Fibroblast of lung (primary cell): ENCODE measurements around the gene DDX25. TPM values are rescaled to one million over a fixed set of nuclear protein-coding genes. Genes with fewer than 3 reads are reported as not detected.
"Not testable (repeated sequence)": the region's sequence is repeated elsewhere in the genome, so short reads cannot be mapped to it uniquely, and the experiment has no call there.

ENCODE experiments used
- DNase-seq, 2 donors: peaks; one replicate each; pipeline versions ENCODE4 v3.0.0 to v3.0.0-alpha.2; 2010; ENCODE audit warnings: low read depth in 2 of 2
- H2AFZ ChIP-seq: 2 replicates; pipeline ENCODE4 v1.5.1; 2012; ENCODE audit warnings: low read length, control low read depth, inconsistent platforms
- H3K27ac ChIP-seq: 2 replicates; pipeline ENCODE4 v1.5.1; 2011; ENCODE audit warnings: low read length, control low read depth; ENCODE audit not compliant: insufficient read depth
- H3K27me3 ChIP-seq: 2 replicates; pipeline ENCODE4 v1.5.1; 2011; ENCODE audit warnings: mild to moderate bottlenecking, low read length; ENCODE audit not compliant: control insufficient read depth, insufficient read depth
- H3K36me3 ChIP-seq: 2 replicates; pipeline ENCODE4 v1.5.1; 2011; ENCODE audit warnings: low read length; ENCODE audit not compliant: control insufficient read depth, insufficient read depth
- H3K4me1 ChIP-seq: 2 replicates; pipeline ENCODE4 v1.5.1; 2011; ENCODE audit warnings: low read length; ENCODE audit not compliant: control insufficient read depth, insufficient read depth; ENCODE audit errors: extremely low read depth
- H3K4me2 ChIP-seq: 2 replicates; pipeline ENCODE4 v1.5.1; 2011; ENCODE audit warnings: low read length, control low read depth; ENCODE audit not compliant: insufficient read depth; ENCODE audit errors: extremely low read depth
- H3K4me3 ChIP-seq, 4 experiments: fragments of 200-600 bp in 1 of 4; sonication (generic) in 1 of 4; replicated peaks in 1 of 4; 2 replicates each; pipeline ENCODE4 v1.5.1; 2011 to 2016; ENCODE audit warnings: low read length in 4 of 4, low read depth in 3 of 4, mild to moderate bottlenecking in 3 of 4, control low read depth in 2 of 4, inconsistent platforms in 1 of 4, mixed read lengths in 1 of 4; ENCODE audit not compliant: insufficient read depth in 1 of 4; ENCODE audit errors: control extremely low read depth in 1 of 4
- H3K79me2 ChIP-seq: 2 replicates; pipeline ENCODE4 v1.5.1; 2012; ENCODE audit warnings: mild to moderate bottlenecking, low read length, inconsistent platforms; ENCODE audit not compliant: control insufficient read depth, insufficient read depth
- H3K9ac ChIP-seq: 2 replicates; pipeline ENCODE4 v1.5.1; 2011; ENCODE audit warnings: mild to moderate bottlenecking, low read length, control low read depth; ENCODE audit not compliant: insufficient read depth
- H3K9me3 ChIP-seq: 2 replicates; pipeline ENCODE4 v1.5.1; 2012; ENCODE audit warnings: low read depth, low read length; ENCODE audit not compliant: control insufficient read depth, insufficient read depth
- H4K20me1 ChIP-seq: 2 replicates; pipeline ENCODE4 v1.5.1; 2011; ENCODE audit warnings: low read length; ENCODE audit not compliant: control insufficient read depth, insufficient read depth; ENCODE audit errors: extremely low read depth
- EZH2 ChIP-seq: IDR thresholded peaks from 2 replicates; pipeline ENCODE4 v1.5.1; 2012; ENCODE audit warnings: low read length, control low read depth, mild to moderate bottlenecking; ENCODE audit errors: missing control alignments
- polyA minus RNA-seq: library from RNA; depleted of rRNA, polyadenylated mRNA; stranded (reverse); fragments of >200 nt; gene quantifications from 2 replicates; pipeline ENCODE4 v1.2.3, GENCODE V29; 2011; ENCODE audit warnings: low replicate concordance
- polyA plus RNA-seq, 2 donors: library from polyadenylated mRNA; depleted of rRNA in 1 of 2; stranded (reverse) in 1 of 2; unstranded in 1 of 2; fragments of >200 nt; gene quantifications; 2 replicates each; pipeline ENCODE4 v1.2.1, GENCODE V29; 2011 to 2012; ENCODE audit warnings: missing spikeins in 1 of 2
- total RNA-seq: library from RNA; depleted of rRNA; stranded (reverse); fragments of >200 nt; gene quantifications from 2 replicates; pipeline ENCODE4 v1.2.1, GENCODE V29; 2014
- TF ChIP-seq, protein P1 (sequence below), 2 donors: IDR thresholded peaks in 1 of 2; conservative IDR thresholded peaks in 1 of 2; 1 replicate in 1 of 2; 2 replicates in 1 of 2; pipeline ENCODE4 v1.5.1; 2011 to 2012; ENCODE audit warnings: low read length in 2 of 2, control low read depth in 1 of 2, inconsistent platforms in 1 of 2, low read depth in 1 of 2, mild to moderate bottlenecking in 1 of 2

Gene DDX25
- not detected in 2 replicates for total RNA-seq
- polyA plus RNA-seq: not detected in 2 replicates
- polyA plus RNA-seq (2012): not detected in 2 replicates
- not detected in 2 replicates for polyA minus RNA-seq

DNA sequence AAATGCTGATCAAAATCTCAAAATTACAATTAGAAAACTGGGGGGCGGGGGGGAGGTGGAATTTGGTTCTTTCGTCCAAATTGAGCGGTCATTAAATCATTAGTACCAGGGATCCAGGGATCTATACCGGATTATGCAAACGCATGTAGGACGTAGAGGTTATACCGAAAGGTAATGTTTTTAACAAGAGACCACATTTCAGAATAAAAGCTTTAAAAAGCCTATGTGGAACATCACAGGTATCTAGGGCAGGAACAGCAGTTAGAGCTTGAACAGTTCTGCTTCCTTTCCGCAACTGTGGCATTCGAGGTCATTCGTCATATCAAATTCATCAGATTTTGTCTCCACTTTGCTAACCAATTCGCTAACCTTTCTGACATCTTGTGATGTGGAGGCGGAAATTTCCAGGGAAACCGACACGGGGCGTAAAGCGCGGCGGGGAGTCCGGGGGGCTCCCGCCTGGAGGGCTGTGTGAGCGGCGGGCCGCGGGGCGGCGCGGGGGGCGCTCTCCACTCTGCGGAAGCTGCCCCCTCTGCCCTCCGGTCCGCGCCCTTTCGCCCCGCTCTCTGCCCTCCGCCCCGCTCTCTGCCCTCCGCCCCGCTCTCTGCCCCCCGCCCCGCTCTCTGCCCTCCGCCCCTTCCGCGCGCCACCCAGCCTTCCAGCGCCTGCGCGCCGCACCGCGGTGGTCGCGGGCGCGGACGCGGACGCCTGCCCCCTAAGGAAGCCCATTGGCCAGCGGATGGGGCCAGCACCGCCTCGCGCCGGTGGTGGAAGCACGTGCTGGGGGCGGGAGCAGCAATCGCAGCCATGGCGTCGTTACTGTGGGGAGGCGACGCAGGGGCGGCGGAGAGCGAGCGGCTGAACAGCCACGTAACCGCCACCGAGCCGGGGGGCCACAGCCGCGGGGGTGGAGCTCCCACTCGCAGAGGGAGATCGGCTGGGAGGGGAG is at the start of gene DDX25:
TSS of gene DDX25 (plus strand) at position 798 of the 949 bp plus-strand sequence. CDS start at position 808, 10 bp downstream.
- no peak within 1 kb of the TSS for H2AFZ ChIP-seq
- DNase-seq: no peak

DNA sequence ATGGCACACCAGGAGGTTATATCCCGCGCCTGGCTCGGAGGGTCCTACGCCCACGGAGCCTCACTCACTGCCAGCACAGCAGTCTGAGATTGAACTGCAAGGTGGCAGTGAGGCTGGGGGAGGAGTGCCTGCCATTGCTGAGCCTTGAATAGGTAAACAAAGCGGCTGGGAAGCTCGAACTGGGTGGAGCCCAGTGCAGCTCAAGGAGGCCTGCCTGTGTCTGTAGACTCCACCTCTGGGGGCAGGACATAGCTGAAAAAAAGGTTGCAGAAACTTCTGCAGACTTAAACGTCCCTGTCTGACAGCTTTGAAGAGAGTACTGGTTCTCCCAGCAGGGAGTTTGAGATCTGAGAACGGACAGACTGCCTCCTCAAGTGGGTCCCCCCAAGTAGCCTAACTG is 46.6 kb upstream of the DDX25 start:
- not testable (repeated sequence) for H3K27ac ChIP-seq, H3K27me3 ChIP-seq, DNase-seq, H3K79me2 ChIP-seq, H3K4me3 ChIP-seq, H3K4me1 ChIP-seq, H3K9me3 ChIP-seq, H2AFZ ChIP-seq, H3K36me3 ChIP-seq, H3K4me2 ChIP-seq, H4K20me1 ChIP-seq, H3K9ac ChIP-seq

More for the DNA sequence above, at the start of gene DDX25:
- Histone ChIP-seq H3K4me1 (no peaks in the 10 kb centered on the region), H3K4me2 (peak within 1 kb of the TSS; percentile 63), H3K9ac (no peak within 1 kb of the TSS), H3K4me3 (peak within 1 kb of the TSS in 3 of 4 experiments; percentile 27 to 99 (median 98)), H3K27me3 (peaks cover 18% of the 10 kb centered on the region), H3K27ac (no peak within 1 kb of the TSS), H3K9me3 (no peaks in the 10 kb centered on the region), H3K79me2 (peaks cover 2% of the 10 kb centered on the region), H3K36me3 (peaks cover 4% of the 10 kb centered on the region), H4K20me1 (no peaks in the 10 kb centered on the region)
- TF ChIP-seq, protein P1, sequence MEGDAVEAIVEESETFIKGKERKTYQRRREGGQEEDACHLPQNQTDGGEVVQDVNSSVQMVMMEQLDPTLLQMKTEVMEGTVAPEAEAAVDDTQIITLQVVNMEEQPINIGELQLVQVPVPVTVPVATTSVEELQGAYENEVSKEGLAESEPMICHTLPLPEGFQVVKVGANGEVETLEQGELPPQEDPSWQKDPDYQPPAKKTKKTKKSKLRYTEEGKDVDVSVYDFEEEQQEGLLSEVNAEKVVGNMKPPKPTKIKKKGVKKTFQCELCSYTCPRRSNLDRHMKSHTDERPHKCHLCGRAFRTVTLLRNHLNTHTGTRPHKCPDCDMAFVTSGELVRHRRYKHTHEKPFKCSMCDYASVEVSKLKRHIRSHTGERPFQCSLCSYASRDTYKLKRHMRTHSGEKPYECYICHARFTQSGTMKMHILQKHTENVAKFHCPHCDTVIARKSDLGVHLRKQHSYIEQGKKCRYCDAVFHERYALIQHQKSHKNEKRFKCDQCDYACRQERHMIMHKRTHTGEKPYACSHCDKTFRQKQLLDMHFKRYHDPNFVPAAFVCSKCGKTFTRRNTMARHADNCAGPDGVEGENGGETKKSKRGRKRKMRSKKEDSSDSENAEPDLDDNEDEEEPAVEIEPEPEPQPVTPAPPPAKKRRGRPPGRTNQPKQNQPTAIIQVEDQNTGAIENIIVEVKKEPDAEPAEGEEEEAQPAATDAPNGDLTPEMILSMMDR (conservative IDR thresholded peaks at IDR 0.05 in 1 of 2, IDR thresholded peaks at IDR 0.05 in 1 of 2; ENCODE audit: low read depth in 1 of 2, low read length in 2 of 2): no peak
- TF ChIP-seq EZH2: peak; percentile 86

DNA sequence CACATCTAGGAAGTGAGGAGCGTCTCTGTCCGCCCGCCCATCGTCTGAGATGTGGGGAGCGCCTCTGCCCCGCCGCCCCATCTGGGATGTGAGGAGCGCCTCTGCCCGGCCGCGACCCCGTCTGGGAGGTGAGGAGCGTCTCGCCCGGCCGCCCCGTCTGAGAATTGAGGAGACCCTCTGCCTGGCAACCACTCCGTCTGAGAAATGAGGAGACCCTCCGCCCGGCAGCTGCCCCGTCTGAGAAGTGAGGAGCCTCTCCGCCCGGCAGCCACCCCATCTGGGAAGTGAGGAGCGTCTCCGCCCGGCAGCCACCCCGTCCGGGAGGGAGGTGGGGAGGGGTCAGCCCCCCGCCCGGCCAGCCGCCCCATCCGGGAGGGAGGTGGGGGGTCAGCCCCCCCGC is 41.5 kb upstream of the DDX25 start:
- not testable (repeated sequence) for H3K79me2 ChIP-seq, H3K27me3 ChIP-seq

DNA sequence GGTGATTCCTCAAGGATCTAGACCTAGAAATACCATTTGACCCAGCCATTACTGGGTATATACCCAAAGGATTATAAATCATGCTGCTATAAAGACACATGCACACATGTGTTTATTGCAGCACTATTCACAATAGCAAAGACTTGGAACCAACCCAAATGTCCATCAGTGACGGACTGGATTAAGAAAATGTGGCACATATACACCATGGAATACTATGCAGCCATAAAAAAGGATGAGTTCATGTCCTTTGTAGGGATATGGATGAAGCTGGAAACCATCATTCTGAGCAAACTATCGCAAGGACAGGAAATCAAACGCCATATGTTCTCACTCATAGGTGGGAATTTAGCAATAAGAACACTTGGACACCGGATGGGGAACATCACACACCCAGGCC is 39.0 kb upstream of the DDX25 start:
- not testable (repeated sequence) for H3K36me3 ChIP-seq, H3K79me2 ChIP-seq, H3K4me2 ChIP-seq, H3K27me3 ChIP-seq, H3K4me1 ChIP-seq, H2AFZ ChIP-seq, H3K9me3 ChIP-seq, H3K4me3 ChIP-seq, H3K27ac ChIP-seq, DNase-seq, H3K9ac ChIP-seq, H4K20me1 ChIP-seq

More for the DNA sequence above, 41.5 kb upstream of the DDX25 start:
- not testable (repeated sequence) for H3K4me2 ChIP-seq, H3K4me3 ChIP-seq, H4K20me1 ChIP-seq, H3K9me3 ChIP-seq, H3K9ac ChIP-seq, H3K36me3 ChIP-seq, H3K27ac ChIP-seq, DNase-seq, H2AFZ ChIP-seq, H3K4me1 ChIP-seq
